ENCODE data around the gene LASP1NB.
"Not testable (repeated sequence)": the region's sequence is repeated elsewhere in the genome, so short reads cannot be mapped to it uniquely, and the experiment has no call there.

Gene LASP1NB

DNA sequence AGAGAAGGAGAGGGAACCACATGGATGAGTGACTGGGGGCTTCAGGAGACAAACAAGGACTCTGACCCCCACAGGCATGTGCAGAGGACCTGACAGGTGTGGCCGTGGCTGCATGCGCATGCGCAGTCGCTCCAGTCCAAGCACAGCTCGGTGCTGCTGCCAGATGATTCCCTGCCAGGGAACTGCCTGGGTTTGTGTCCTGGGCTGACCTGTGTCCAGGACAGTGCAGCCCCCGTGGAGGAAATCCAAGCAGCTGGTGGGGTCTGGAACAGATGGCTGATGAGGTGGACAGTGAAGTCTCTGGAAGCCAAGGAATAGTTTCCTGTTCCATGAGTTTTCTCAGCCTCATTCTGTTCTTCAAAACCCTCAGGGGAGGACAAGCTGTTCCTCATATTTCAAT, 28.2 kb upstream of the LASP1NB start:
- no peak for FAIRE-seq

DNA sequence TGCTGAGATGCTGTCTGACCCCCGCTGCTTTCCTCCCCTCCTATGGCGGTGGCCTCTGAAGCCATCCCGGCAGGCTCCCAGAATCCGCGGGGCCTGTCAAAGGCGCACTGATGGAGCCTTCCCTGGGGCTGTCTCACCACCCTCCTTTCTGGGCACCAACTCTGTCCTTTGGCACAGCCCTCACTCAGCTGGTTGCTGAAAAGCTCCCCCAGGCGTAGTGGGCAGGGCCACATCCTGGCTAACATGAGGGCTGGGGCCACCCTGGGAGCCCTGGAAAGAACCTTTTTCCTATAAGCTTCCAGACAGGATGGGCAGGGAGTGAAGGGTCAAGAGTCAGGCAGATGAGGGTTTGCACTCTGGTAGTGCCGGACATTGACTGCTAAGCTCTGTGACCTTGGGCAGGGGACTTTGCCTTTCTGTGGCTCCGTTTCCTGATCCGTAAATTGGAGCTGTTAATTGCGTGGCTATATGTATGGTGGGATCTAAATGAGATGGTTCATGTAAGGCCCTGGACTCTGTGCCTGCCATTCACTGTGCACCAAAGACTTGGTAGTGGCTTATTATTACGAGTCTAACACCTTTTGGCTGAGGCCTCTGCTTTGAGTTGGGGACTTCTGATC, 27.6 kb upstream of the LASP1NB start:
- no peak for FAIRE-seq

DNA sequence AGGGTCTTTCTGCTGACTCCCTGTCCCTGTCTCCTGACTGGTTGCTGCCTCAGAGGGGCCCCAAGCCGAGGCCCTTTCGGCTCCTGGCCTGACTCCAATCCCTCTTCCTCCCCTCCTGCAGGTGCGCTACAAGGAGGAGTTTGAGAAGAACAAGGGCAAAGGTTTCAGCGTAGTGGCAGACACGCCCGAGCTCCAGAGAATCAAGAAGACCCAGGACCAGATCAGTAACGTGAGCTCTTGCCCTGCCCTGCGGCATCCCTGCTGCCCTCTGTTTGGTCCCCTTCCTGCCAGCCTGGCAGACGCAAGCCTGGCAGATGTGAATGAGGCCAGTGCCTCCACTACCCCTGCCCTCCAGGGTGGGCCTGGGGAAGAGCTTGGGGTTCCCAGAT, 27.1 kb upstream of the LASP1NB start:
- no peak for FAIRE-seq

DNA sequence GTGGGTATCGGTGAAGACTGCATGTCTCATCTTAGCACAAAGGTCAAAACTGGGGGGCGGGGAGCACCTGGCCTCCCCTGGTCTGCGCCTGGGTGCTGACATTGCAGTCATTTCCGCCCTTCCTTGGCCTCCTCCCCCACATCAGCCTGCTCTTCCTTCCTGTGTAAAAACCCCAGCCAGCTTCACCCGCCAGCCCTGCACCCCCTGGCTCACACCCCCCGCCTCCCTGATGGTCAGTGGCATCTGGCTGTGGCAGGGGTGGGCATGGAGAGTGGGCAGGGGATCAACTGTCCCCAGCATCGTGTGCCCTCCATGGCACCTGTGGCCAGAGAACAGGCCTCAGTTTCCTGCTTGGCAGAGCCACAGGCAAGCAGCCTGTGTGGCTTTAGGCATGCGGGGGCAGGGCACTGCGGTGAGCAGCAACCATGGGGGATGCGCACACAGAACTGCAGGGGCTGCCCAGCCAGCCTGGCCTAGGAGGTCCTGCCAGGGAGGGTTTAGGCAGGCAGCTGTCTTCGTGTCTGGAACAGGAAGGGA, 26.5 kb upstream of the LASP1NB start:
- no peak for FAIRE-seq

- no peak for FAIRE-seq
These were observed 26.0 kb upstream of the LASP1NB start for GRCh38 chr17:38899421-38899820.

DNA sequence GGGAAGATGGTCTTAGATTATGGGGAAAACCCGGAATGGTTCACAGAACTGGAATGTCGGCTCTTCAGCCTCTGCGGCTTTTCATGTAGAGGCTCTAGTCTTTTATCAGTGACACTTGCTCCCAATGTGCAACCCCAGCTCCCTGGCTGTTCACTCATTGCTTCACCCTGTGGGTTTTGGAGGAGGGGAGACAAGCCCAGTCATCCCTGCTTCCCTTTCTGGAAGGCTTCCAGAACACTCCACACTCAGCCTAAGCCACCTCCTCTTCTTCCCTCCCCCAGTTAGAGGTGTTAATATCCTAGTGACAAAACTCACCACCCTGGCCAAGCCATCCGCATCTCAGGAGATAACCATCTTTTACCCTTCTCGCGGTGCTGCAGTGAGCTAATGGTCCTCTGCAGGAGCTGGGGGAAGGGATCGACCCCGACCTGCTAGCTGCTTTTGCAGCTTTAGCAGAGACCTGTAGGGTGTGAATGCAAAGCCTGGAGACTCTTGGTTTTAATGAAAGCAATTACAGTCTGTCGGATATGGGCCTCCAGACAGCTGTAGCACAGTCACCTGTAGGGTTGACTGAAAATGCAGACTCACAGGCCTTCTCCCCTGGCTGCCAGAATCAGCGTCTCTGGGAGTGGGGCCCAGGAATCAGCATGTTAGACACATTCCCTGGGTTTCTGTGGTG, 24.3 kb upstream of the LASP1NB start:
- FAIRE-seq = no peak

- no peak for FAIRE-seq
These were observed 22.0 kb upstream of the LASP1NB start for GRCh38 chr17:38903404-38903803.

DNA sequence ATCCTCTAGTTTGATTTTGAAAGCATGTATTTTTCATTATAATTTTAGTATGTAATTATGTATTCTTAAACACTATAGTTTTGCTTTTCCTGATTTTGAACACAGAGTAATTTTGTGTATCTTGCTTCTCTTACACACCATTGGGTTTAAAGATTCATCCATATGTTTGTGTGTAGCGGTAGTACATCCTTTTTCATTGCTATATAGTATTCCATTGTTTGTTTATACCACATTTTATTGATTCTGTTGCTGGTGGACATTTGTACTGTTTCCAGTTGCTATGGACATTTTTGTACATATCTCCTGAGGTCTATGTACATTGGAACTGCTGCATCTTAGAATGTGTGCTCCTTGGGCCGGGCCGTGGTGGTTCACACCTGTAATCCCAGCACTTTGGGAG, 20.5 kb upstream of the LASP1NB start:
- no peak for FAIRE-seq

- no peak for FAIRE-seq
These were observed 20.0 kb upstream of the LASP1NB start for GRCh38 chr17:38905375-38905774.

DNA sequence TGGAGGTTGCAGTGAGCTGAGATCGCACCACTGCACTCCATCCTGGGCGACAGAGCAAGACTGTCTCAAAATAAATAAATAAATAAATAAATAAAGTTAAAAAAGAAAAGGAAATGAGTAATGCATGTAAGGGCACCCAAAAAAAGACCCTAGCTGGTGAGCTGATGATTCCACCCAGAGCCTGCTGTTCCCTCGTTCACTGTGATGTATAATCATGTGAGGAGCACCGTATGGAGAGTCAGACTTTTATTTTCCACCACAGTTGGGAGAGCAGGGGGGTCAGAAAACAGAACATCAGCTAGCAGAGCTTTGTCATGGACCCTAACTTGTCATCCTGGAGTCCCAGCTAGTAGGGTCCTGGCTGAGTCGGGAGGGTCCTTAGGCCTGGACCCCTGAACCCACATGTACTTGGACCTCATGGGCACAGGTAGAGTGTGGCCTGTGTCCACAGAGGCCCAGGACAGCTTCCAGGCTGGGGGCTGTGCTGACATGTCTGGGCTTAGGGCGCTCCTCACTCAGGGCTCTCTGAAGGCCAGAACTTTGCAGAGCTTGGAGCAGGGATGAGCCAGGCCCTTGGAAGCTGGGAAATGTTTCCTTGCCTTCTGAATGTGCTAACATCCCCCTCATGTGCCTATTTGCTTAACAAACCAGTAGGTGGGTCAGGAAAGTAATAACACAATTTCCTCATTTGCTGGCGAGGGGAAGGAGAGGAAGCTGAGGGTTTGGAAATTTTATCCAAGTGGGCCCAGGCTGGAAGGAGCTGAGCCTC, 18.8 kb upstream of the LASP1NB start:
- no peak for FAIRE-seq

DNA sequence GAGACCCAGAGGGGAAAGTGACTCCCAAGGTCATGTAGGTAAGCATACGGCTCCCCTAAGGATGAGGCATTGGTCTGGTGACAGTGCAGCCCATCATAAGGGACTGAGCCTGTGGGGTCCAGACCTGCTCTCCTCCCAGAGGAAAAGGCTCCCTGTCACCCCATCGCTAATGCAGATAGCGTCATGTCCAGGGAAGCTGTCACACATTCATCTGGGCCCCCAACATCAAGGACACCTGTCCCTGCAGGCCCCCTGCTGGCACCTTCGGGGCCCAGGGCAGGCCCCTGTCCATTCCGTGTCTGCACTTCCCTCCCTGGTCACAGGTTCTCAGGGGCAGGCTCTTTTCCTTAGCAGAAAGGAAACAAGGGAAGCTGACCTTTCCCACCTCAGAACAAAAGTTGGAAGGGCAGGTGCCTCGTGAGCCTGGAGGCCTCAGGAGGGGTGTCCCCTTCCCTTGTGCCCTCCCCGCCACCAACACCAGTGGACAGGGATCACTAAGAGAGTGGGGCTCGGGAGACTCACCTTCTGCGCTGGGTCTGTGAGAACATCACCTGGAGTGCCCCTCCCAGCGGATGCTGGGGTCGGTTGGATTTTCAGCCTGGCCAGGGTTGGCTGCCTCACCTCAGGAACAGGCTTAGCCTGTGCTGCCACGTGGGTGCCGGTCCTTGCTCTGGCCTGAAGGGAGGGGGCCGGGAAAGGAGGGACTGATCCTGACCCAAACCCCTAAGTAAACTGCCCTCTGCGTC, 17.3 kb upstream of the LASP1NB start:
- FAIRE-seq = no peak

DNA sequence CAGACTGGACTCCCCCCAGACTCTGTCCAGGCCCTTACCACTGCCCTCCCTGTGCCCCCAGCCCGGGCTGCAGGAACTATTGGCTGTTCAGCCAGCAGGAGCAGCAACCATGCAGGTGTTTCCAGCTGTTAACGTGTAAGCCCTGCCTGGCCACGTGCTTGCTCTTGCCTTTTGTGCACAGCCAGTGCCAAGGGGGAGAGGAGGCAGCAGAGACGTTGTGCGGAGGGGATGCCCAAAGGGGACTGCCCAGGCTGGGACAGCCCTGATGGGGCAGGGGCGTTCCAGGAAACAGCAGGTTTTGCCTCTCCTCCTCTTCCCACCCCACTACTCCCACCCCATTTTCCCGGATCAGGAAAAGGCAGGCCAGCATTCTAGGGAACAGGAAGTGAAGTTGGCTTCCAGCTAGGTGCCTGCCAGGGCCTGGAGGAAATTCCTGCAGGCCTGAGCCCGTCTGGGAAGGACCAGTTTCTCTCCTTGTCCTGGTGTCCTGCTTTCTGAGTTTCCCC, 16.7 kb upstream of the LASP1NB start:
- no peak for FAIRE-seq

DNA sequence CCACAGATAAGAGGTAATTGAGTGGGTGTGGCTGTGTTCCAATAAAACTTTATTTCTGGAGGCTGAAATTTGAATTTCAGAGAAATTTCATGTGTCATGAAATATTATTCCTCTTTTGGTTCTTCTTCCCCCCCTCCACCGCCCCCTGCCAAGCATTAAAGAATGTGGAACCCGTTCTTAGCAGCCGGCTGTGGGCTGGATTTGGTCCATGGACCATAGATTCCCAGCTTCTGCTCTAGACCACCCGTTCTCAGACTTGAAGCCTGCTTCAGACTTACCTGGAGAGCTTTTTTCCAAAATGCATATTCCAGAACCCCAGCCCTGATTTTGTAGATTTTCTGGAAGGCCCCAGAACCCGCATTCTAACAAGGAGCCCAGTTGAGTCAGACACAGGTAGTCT, 15.1 kb upstream of the LASP1NB start:
- no peak for FAIRE-seq

GRCh38 chr17:38911081-38911730, 14.2 kb upstream of the LASP1NB start:
- FAIRE-seq = no peak

- FAIRE-seq = not testable (repeated sequence)
These were observed 13.7 kb upstream of the LASP1NB start for GRCh38 chr17:38911731-38912081.

DNA sequence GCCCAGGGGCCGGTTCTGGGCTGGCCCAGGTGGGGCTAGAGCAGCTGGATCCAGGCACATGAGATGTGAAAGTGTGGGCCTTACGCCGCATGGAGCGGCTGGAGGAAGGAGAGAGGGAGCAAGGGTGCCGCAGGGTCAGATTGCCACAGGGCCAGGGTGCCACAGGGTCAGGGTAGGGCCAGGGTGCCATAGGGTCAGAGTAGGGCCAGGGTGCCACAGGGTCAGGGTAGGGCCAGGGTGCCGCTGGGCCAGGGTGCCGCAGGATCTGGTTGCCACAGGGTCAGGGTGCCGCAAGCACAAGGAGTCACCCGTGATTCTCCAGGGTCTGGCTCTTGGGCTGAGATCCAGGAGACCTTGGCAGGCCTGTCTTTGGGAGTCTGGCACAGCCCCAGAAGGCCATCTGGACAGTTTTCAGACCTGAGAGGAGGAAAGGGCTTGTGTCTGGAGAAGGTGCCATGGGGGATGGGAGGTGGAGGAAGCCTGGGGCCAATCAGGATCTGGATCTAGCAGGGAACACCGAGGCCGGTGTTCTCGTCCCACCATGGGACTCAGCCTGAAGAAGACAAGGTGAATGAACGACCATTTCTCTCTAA, 13.1 kb upstream of the LASP1NB start:
- FAIRE-seq = no peak

- no peak for FAIRE-seq
These were observed 10.4 kb upstream of the LASP1NB start for GRCh38 chr17:38914741-38915638.

GRCh38 chr17:38915639-38915995, 9.8 kb upstream of the LASP1NB start:
- FAIRE-seq = no peak

DNA sequence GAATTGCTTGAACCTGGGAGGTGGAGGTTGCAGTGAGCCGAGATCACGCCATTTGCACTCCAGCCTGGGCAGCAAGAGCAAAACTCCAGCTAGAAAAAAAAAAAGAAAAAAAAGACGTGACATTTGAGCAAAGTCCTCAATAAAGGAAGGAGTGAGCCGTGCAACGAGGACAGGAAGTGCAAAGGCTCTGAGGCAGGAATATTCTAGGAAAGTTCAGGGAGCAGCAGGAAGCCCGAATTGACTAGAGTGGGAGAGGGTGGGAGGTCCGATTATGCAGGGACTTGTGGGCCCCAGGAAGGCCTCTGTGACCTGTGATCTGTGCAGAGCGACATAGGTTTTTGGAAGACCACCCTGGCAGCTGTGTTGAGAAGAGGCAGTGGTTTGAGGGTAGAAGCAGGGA, 8.6 kb upstream of the LASP1NB start:
- no peak for FAIRE-seq

DNA sequence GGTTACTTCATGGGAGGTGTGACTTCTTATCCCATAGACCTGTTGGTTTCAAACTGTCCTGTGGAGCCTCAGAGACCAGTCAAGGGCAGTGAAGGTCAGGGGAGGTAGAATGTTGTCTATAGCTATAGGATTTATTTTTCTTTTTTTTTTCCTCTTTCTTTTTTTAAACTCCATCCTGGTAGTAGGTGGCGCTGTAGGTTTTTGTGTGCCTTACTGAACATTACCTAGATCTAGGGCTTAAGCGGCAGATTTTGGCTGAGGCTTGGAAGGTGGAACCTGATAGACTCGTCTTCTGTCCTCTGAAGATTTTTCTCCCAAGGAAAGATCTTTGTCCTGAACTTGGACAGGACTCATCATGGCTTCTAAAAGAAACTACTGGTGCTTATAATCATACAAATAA, 8.2 kb upstream of the LASP1NB start:
- FAIRE-seq = no peak
